CD14-positive monocyte (primary cell): ENCODE results near the gene TPM2. TPM values are rescaled to one million over a fixed set of nuclear protein-coding genes. Genes with fewer than 3 reads are reported as not detected.

Experiments
- DNase-seq, 3 donors: peaks; one replicate each; pipeline ENCODE4 v3.0.0-alpha.2; 2011 to 2022
- H2AFZ ChIP-seq: 2 replicates; pipeline ENCODE4 v1.6.0; 2012; ENCODE audit warnings: mild to moderate bottlenecking, low read depth, low read length, inconsistent platforms; ENCODE audit not compliant: insufficient read depth, poor library complexity, severe bottlenecking
- H3K27ac ChIP-seq, 2 donors: 1 replicate in 1 of 2; 2 replicates in 1 of 2; pipeline ENCODE4 v1.5.1; 2012 to 2013; ENCODE audit warnings: low read length in 2 of 2, control low read depth in 1 of 2, inconsistent platforms in 1 of 2, low read depth in 1 of 2, mild to moderate bottlenecking in 1 of 2
- H3K27me3 ChIP-seq, 2 donors: one replicate each; pipeline versions ENCODE4 v1.6.0 to v1.6.1; 2011 to 2013; ENCODE audit warnings: low read length in 2 of 2; ENCODE audit not compliant: control insufficient read depth in 2 of 2, insufficient read depth in 2 of 2
- H3K36me3 ChIP-seq, 2 donors: replicated peaks in 1 of 2; 1 replicate in 1 of 2; 2 replicates in 1 of 2; pipeline versions ENCODE4 v1.5.1 to v1.6.1; 2012 to 2013; ENCODE audit warnings: low read length in 2 of 2, control low read depth in 1 of 2, inconsistent platforms in 1 of 2, mild to moderate bottlenecking in 1 of 2; ENCODE audit not compliant: insufficient read depth in 2 of 2, control insufficient read depth in 1 of 2
- H3K4me1 ChIP-seq, 2 donors: 1 replicate in 1 of 2; 2 replicates in 1 of 2; pipeline versions ENCODE4 v1.5.1 to v1.6.1; 2012 to 2013; ENCODE audit warnings: low read length in 2 of 2, control low read depth in 1 of 2, inconsistent platforms in 1 of 2, mild to moderate bottlenecking in 1 of 2, moderate library complexity in 1 of 2; ENCODE audit not compliant: insufficient read depth in 2 of 2, control insufficient read depth in 1 of 2
- H3K4me2 ChIP-seq: replicated peaks from 2 replicates; pipeline ENCODE3; 2012; ENCODE audit warnings: low read length, moderate library complexity, mild to moderate bottlenecking; ENCODE audit not compliant: poor library complexity, severe bottlenecking; ENCODE audit errors: extremely low read depth
- H3K4me3 ChIP-seq, 3 experiments: fragments of 200-600 bp in 1 of 3; sonication (generic) in 1 of 3; replicated peaks in 1 of 3; 1 replicate in 2 of 3; 2 replicates in 1 of 3; pipeline ENCODE4 v1.5.1; 2011 to 2013; ENCODE audit warnings: low read length in 3 of 3, mild to moderate bottlenecking in 3 of 3, control low read depth in 2 of 3, low read depth in 2 of 3, inconsistent platforms in 1 of 3, moderate library complexity in 1 of 3
- H3K79me2 ChIP-seq: 2 replicates; pipeline ENCODE4 v1.6.0; 2012; ENCODE audit warnings: mild to moderate bottlenecking, control low read depth, inconsistent platforms, low read length, moderate library complexity; ENCODE audit not compliant: insufficient read depth
- H3K9ac ChIP-seq: 2 replicates; pipeline ENCODE4 v1.6.0; 2017; ENCODE audit warnings: low read length, mild to moderate bottlenecking; ENCODE audit not compliant: insufficient read depth, poor library complexity, severe bottlenecking
- H3K9me3 ChIP-seq, 2 donors: replicated peaks in 1 of 2; 1 replicate in 1 of 2; 2 replicates in 1 of 2; pipeline versions ENCODE4 v1.5.1 to v1.6.1; 2012 to 2013; ENCODE audit warnings: low read length in 2 of 2, control low read depth in 1 of 2; ENCODE audit not compliant: control insufficient read depth in 1 of 2, insufficient read depth in 1 of 2
- H4K20me1 ChIP-seq: 2 replicates; pipeline ENCODE4 v1.6.0; 2012; ENCODE audit warnings: mild to moderate bottlenecking, low read length, control low read depth, moderate library complexity; ENCODE audit not compliant: insufficient read depth
- H3K27ac Mint-ChIP-seq, 7 donors: one replicate each; pipeline ENCODE4 v1.8.0; 2020; ENCODE audit warnings: mild to moderate bottlenecking in 7 of 7, mixed read lengths in 7 of 7, moderate library complexity in 6 of 7, inconsistent platforms in 2 of 7
- H3K27me3 Mint-ChIP-seq, 3 donors: one replicate each; pipeline ENCODE4 v1.8.0; 2021 to 2022; ENCODE audit warnings: low read depth in 3 of 3, mild to moderate bottlenecking in 3 of 3, mixed read lengths in 3 of 3, moderate library complexity in 3 of 3, inconsistent platforms in 1 of 3
- H3K36me3 Mint-ChIP-seq, 2 donors: one replicate each; pipeline ENCODE4 v1.8.0; 2020; ENCODE audit warnings: mixed read lengths in 2 of 2, inconsistent platforms in 1 of 2, mild to moderate bottlenecking in 1 of 2
- H3K4me1 Mint-ChIP-seq: one replicate; pipeline ENCODE4 v1.8.0; 2020; ENCODE audit warnings: mild to moderate bottlenecking, mixed read lengths
- H3K4me3 Mint-ChIP-seq, 2 donors: one replicate each; pipeline ENCODE4 v1.8.0; 2020; ENCODE audit warnings: mild to moderate bottlenecking in 2 of 2, mixed read lengths in 2 of 2, moderate library complexity in 1 of 2
- H3K9me3 Mint-ChIP-seq, 7 donors: one replicate each; pipeline ENCODE4 v1.8.0; 2020 to 2022; ENCODE audit warnings: mixed read lengths in 7 of 7, mild to moderate bottlenecking in 6 of 7, moderate library complexity in 6 of 7, inconsistent platforms in 2 of 7
- WGBS: methylation state at CpG from one replicate; pipeline ENCODE4 v1.1.5; 2013; ENCODE audit warnings: missing lambda C conversion rate; ENCODE audit not compliant: insufficient coverage; 5-methylcytosine and 5-hydroxymethylcytosine counted together
- intact Hi-C, 2 donors: fragments of 100-400 bp; cut with micrococcal nuclease; formaldehyde crosslinking; loops; one replicate each; pipeline versions ENCODE4 v1.15.0 to v1.15.1; 2023
- polyA plus RNA-seq, 3 donors: library from polyadenylated mRNA; depleted of rRNA in 1 of 3; unstranded in 2 of 3; stranded (reverse) in 1 of 3; fragments of 300-500 nt in 2 of 3; fragments of >200 nt in 1 of 3; fragmentation: Illumina TruSeq in 2 of 3; gene quantifications; 1 replicate in 2 of 3; 2 replicates in 1 of 3; pipeline ENCODE4 v1.2.3, GENCODE V29; 2012 to 2021
- TF ChIP-seq, protein P1 (sequence below): fragments of 200-600 bp; IDR thresholded peaks from one replicate; pipeline ENCODE4 v1.8.0; 2022; ENCODE audit warnings: antibody characterized with exemption, mild to moderate bottlenecking

The TPM2 gene
- polyA plus RNA-seq, 3 donors: 7.7 TPM; not detected in 2

DNA sequence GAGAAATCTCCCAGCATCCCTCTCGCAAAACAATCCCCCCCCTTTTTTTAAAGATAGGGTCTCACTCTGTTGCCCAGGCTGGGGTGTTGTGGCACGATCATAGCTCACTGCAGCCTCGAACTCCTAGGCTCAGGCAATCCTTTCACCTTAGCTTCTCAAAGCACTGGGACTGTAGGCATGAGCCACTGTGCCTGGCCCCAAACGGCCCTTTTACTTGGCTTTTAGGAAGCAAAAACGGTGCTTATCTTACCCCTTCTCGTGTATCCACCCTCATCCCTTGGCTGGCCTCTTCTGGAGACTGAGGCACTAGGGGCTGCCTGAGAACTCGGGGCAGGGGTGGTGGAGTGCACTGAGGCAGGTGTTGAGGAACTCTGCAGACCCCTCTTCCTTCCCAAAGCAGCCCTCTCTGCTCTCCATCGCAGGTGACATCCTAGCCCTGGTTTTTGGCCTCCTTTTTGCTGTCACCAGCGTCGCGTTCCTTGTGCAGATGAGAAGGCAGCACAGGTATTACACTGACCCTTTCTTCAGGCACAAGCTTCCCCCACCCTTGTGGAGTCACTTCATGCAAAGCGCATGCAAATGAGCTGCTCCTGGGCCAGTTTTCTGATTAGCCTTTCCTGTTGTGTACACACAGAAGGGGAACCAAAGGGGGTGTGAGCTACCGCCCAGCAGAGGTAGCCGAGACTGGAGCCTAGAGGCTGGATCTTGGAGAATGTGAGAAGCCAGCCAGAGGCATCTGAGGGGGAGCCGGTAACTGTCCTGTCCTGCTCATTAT, 9.2 kb downstream of the TPM2 start:
- H3K4me2 ChIP-seq: no peak overlapping the region
- no peak overlapping the region for H3K4me3 Mint-ChIP-seq
- H3K27ac Mint-ChIP-seq: peak overlapping the region in 1 of 7 donors; percentile 47

DNA sequence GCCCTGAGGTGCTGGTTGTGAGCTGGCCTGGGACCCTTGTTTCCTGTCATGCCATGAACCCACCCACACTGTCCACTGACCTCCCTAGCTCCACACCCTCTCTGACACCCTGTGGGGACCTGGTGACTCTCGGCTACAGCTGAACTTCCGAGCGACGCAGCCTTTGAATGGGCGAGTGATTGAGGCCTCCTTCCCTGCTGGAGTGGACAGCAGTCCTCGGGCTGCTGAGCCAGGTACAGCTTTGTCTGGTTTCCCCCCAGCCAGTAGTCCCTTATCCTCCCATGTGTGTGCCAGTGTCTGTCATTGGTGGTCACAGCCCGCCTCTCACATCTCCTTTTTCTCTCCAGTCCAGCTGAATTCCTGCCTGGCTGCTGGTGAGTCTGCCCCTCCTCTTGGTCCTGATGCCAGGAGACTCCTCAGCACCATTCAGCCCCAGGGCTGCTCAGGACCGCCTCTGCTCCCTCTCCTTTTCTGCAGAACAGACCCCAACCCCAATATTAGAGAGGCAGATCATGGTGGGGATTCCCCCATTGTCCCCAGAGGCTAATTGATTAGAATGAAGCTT, 9.9 kb downstream of the TPM2 start:
- Histone ChIP-seq H3K9me3 (no peaks in the 10 kb centered on the region), H3K4me3 (no peak overlapping the region), H2AFZ (no peak overlapping the region), H3K4me1 (peaks cover 12 to 13% of the 10 kb centered on the region in 2 donors), H3K4me2 (no peak overlapping the region), H3K27ac (no peak overlapping the region), H3K79me2 (no peaks in the 10 kb centered on the region), H3K9ac (no peak overlapping the region), H4K20me1 (no peaks in the 10 kb centered on the region), H3K36me3 (no peaks in the 10 kb centered on the region), H3K27me3 (peaks cover 2 to 18% of the 10 kb centered on the region in 2 donors)
- Mint-ChIP-seq H3K27me3 (peaks cover 15 to 25% (median 25%) of the 10 kb centered on the region in 3 donors), H3K9me3 (peaks cover 0 to 3% (median 0%) of the 10 kb centered on the region in 7 donors), H3K4me1 (peaks cover 10% of the 10 kb centered on the region), H3K36me3 (peaks cover 0 to 3% of the 10 kb centered on the region in 2 donors), H3K4me3 (no peak overlapping the region), H3K27ac (no peak overlapping the region)
- WGBS: 97% methylated on average over 7 of the region's 8 CpGs
- TF ChIP-seq, protein P1, sequence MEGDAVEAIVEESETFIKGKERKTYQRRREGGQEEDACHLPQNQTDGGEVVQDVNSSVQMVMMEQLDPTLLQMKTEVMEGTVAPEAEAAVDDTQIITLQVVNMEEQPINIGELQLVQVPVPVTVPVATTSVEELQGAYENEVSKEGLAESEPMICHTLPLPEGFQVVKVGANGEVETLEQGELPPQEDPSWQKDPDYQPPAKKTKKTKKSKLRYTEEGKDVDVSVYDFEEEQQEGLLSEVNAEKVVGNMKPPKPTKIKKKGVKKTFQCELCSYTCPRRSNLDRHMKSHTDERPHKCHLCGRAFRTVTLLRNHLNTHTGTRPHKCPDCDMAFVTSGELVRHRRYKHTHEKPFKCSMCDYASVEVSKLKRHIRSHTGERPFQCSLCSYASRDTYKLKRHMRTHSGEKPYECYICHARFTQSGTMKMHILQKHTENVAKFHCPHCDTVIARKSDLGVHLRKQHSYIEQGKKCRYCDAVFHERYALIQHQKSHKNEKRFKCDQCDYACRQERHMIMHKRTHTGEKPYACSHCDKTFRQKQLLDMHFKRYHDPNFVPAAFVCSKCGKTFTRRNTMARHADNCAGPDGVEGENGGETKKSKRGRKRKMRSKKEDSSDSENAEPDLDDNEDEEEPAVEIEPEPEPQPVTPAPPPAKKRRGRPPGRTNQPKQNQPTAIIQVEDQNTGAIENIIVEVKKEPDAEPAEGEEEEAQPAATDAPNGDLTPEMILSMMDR: no peak
- no peak for DNase-seq
- intact Hi-C loops: no loop called here

More for the DNA sequence above, 9.2 kb downstream of the TPM2 start:
- no peak for DNase-seq
- Histone ChIP-seq H3K79me2 (no peaks in the 10 kb centered on the region), H3K27ac (no peak overlapping the region), H3K27me3 (peaks cover 2 to 11% of the 10 kb centered on the region in 2 donors), H3K4me3 (no peak overlapping the region), H3K9ac (no peak overlapping the region), H3K9me3 (no peaks in the 10 kb centered on the region), H2AFZ (no peak overlapping the region), H3K36me3 (no peaks in the 10 kb centered on the region), H4K20me1 (no peaks in the 10 kb centered on the region), H3K4me1 (peaks cover 10% of the 10 kb centered on the region in 2 donors)
- 89% methylated on average over 9 of the region's 15 CpGs for WGBS
- Mint-ChIP-seq H3K4me1 (peaks cover 7% of the 10 kb centered on the region), H3K9me3 (peaks cover 0 to 2% (median 0%) of the 10 kb centered on the region in 7 donors), H3K27me3 (peaks cover 8 to 19% (median 19%) of the 10 kb centered on the region in 3 donors), H3K36me3 (peaks cover 0 to 3% of the 10 kb centered on the region in 2 donors)
- intact Hi-C loops: no loop called here
- TF ChIP-seq, protein P1: no peak
